Measurements from ENCODE around the gene NFX1.

Gene NFX1

DNA sequence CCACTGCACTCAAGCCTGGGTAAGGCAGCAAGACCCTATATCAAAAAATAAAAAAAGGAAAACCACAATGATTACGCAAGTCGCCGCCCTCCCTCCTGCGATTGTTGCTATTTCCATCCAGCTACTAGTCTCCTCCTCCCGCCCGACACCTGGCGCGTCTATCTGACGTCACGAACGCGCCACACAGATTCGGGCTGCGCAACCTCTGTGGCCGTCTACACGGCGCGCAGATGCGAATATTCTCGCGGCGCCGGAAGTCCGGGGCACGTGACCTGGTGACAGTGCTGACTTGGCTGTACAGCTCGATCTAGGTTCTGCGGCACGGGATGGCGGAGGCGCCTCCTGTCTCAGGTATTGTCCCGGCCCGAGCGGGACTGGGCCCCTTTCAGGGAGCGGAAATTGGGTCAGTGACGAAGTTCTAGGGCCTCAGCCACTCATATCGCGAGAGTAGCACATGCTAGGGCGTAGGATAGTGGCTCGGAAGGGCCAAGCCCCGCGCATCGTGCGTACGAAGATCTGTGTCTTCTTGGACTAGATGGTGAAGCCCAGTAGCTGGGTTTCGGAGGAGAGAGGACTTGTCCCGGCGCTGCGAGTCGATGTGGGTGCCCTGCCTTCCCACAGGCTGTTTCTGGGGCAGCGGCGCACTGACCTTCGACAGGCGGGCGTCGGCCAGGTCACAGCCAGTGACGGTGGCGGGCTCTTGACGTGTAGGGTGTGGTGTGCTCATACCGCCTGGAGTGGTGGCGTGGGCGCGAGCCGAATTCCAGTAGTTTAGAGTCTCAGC lies at the start of gene NFX1:
Gene NFX1, plus strand, starts transcription at position 270 of the 784 bp plus-strand sequence. Its CDS starts 57 bp downstream, at position 327.
- DNase-seq: peak; percentile 95

DNA sequence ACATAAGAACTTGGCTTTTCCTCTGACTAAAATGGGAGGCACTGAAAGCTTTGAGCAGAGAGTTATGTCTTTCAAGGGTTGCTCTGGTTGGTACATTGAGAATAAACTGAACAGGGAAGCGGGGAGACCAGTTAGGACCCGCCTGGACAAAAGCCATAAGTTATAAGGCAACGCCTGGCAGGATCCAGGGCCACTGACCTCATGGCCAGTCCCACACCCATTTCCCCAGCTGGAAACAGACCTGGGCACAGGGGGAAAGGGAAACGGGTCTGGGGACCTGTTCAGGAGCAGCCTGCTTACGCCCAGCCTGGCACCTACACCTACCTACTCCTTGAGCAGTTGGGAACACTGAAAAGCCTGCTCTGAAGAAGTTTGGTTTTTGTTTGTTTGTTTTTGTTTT lies 49.0 kb upstream of the NFX1 start:
- no peak for DNase-seq

DNA sequence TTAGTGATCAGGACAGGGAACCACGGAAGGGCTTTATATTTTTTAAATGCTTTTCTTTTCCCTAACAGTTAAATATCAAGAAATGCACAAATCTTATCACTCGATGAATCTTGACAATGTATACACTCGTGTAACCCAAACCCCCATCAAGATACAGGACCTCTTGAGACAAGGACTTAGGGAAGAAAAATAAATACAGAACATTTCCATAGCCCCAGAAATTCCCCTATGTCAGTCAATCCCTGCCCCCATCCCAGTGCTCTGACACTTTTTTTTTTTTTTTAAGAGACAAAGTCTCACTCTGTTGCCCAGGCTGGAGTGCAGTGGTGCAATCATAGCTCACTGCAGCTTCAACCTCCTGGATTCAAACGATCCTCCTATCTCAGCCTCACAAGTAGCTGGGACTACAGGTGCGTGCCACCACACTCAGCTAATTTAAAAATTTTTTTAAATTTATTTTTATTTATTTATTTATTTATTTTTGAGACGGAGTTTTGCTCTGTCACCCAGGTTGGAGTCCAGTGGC lies 47.6 kb upstream of the NFX1 start:
- DNase-seq: no peak

DNA sequence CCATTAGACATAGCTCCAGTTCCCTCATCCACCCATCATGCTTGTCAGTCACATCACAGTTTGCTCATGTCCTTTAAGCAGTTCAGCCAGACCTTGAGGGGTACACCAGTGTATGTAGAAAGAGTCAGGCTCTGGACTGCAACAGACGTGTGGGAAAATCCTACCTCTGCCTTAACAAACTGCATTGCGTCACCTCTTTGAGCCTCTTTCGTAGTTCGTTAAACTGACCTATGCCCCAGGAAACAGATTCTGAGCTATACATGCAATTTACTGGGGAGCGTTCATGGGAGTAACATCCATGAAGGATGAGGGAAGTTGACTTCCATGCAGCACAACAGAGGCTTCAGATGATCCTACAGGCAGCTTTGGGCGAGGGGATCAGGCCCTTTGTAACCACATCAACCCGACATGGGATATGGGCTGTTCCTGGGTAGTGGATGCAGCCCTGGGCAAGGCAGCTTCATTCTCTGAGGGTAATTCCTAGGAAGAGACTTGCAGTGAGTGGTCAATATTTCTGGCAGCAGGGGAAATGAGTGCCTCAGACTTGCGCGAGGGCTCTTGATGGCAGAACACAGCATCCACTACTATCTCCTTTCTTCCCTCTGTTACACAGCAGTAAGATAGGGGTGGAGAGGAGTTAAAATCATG lies 46.1 kb upstream of the NFX1 start:
- no peak for DNase-seq

DNA sequence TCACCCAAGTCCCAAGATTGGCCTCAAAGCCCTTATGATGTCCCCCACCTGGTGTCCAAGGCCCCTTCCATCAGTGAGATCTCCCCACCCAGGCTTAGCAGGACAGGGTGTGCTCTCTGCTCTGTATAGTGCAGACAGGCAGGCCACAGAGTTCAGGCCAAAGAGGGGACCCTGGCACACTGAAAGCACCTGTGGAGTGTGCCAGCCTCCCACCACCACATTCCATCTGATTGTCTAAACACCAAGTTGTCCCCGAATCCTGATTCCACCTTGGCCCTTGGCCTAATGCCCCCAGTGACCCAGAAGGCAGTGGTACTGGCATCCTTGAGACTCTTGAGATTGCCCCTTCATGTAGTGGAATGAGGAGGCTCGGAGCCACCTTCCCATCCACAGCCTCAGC lies 45.0 kb upstream of the NFX1 start:
- no peak for DNase-seq

DNA sequence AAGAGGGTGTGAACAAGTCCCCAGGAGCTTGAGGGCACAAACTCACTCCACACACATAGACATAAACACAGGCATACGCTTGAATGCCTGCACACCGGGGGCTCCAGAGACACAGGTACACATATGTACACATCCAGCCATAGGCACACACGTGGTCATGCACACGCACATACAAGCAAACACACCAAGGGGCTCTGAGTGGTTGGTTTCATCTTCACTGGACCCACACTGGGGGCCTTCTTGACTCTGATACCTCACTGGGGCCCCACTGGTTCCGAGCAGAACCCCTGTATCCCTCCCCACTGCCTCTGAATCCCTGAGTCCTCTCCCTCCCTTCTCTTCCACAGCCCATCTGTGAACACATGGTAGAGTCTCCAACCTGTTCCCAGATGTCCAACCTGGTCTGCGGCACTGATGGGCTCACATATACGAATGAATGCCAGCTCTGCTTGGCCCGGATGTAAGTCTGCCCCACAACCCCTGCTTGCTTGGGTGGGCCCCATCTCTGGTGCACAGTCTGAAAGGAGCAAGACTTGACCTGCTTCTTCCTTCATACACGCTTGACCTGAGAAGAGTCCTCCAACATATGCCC lies 44.0 kb upstream of the NFX1 start:
- no peak for DNase-seq

DNA sequence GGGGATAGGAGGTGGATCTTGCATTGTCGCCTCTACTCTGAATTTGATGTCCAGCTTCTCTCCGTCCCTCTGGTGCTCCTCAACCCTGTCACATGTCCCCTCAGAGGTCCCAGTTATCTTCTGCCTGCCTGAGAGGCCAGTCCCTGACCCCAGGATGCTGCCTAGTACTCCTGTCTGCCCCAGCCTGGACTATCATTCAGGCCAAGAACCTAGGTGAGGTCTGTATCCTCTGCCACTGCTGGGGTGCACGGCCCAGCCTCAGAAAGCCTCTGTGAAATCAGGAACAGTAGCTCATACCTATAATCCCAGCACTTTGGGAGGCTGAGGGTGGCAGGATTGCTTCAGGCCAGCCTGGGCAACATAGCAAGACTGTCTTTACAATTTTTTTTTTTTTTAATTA lies 41.7 kb upstream of the NFX1 start:
- no peak for DNase-seq

DNA sequence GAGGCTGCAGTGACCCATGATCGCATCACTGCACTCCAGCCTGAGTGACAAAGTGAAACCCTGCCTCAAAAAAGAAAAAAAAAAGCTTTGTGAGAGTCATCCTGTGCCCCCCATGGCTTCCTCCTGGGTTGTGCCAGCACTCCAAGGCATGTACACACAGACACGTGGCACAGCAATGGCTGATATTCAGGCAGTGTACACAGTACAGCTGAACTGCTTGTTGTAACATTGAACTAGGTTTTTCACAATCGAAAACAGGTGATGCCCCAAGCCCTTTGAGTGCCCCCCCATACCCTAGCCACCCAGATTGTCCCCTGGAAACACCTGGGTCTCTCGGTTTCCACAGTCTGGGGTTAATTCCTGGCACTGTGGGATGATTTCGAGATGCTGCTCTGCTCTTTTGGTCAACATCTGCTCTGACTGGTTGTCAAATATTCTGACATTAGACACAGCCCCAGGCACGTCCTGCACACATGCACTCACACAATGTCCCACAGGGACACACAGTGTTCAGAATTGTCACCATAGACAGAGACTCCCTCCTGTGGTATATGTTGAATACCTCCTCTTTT lies 41.1 kb upstream of the NFX1 start:
- DNase-seq: no peak

DNA sequence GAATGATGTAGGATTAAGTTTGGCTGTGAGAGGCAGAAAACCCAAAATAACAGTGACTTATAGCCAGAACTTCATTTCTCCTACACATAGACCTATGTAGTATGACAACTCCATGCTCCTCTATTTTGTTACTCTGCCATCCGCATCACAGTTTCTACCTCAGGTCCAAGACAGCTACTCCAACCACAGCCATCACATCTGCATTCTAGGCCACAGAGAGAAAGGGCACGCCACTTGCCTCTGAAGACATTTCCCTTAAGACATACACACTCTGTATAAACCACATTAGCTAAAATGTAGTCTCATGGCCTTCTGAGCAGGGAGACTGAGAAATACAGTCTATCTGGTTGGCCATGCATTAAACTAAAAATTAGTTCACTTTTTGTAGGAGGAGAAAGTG lies 40.3 kb upstream of the NFX1 start:
- DNase-seq: no peak

DNA sequence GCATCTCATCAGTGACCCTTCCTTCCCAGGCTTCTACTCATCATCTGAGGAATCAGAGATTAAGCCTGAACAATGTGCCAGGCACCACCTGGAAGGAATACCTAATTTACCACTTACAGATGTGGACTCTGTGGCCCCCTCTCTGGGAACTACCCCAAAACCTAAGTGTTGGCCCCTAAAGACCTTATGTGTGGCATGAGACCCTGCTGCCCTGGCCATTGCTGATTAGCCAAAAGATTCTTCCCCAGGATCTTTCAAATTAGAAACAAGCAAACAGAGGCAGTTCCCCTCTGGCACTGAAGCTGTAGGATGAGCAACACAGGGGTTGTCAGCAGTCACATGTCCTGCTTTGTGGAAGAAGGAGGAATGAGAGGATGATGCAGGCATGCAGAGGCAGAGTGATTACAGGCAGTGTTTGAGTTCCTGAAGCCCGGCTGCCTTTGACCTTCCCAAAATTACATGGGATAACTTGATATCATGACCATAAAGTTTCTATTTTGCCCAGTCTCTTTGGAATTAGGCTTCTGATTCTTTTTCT lies 39.8 kb upstream of the NFX1 start:
- DNase-seq: no peak

DNA sequence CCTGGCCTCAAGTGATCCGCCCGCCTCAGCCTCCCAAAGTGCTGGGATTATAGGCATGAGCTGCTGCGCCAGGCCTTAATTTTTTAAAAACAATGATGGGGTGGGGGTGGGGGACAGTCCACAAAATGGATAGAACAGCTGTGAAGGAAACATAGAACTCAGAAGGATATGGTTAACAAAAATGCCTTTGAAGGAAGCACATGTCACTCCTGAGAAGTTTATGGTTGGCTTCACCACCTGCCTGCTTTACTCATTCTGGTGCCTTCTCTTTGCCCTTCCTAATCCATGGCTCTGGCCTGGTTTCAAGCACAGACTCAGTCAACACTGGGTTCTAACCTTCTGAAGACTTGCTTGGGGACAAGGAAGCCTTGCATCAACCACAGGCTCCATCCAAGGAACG lies 36.1 kb upstream of the NFX1 start:
- DNase-seq: no peak

DNA sequence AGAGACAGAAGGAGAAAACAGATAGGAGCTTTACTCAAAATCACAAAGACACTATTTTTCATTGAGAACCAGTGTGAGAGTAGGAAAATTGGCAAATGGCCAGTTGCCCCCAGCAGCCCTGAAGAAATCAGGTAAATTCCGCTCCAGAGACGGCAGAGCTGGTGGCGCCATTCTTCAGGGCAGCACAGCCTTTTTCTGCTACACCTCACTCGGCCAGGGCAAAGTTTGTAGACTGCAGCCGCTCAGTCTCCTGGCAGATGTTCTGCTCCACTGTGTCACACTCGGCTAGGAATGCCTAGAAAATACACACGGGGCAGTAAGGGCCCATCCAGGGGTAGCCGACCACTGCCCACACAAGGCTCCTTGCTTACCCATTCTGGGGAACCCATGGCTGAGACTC lies 35.3 kb upstream of the NFX1 start:
- no peak for DNase-seq

DNA sequence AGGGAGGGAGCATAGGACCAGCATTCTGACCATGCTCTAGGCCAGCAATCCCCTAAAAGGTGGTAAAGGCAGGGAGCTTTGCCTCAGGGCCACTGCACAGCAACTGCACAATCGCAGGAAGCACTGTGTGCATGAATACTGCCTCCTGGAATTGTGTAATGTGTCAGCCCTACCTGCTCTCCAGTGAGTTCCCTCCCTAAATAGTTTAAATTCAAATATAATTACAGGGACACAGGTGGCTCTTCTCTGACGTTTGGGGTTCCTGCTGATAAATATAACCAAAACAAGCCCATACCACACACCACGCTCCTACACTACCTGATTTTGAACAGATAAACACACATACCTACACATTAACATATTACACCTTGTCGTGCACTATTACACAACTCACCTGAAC lies 34.8 kb upstream of the NFX1 start:
- DNase-seq: no peak

DNA sequence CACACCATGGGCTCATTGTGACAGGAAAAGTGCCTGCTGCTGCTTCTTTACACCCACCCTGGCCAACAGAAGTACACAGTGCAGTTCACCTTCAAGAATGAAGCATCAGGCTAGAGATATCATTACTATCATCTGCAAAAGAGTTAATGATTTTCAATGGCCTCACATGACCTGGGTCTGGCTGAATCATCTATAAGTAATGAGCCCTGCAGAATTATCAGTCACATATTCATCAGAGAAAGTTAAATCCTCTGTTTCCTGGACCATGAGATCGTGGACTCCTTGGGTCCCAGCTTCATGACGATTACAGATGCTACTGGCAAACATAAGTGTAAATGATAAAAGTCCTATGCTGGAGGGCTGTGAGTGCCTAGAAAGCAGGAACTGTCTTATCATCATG lies 34.1 kb upstream of the NFX1 start:
- no peak for DNase-seq

DNA sequence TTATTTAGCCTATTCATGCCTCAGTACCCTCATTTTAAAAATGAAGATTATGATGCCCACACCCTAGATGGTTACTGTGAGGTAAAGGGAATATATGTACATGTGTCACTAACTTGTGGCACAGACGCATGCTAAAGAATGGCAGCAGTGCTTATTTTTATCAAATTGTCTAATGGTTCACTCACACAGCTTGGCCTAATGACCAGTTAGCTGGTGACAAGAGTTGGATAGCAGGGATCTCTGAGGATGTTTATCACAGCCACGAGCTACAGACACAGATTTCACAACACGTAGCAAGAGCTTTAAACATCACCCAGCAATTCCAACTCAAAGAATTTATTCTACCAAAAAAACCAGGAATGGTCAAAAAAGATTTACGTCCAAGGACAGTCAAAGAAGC lies 33.0 kb upstream of the NFX1 start:
- no peak for DNase-seq

DNA sequence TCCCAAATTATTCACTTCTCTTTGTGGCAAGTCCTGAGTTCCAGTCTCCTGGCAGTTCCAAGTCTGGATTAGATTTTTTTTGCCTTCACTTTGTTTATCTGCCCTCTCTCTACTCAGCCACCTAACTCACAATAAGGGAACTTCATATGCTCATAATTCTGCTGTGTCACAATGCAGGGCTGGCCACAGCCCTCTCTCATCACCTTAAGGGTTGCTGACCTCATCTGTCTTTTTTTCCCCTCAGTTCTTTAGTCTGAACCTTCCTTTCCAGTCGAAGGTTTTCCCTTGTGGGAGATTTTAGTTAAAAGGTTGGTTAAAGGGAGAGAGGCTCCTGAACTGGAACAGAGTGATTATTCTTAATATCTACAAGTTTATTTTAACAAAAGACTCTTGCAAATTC lies 29.9 kb upstream of the NFX1 start:
- no peak for DNase-seq

DNA sequence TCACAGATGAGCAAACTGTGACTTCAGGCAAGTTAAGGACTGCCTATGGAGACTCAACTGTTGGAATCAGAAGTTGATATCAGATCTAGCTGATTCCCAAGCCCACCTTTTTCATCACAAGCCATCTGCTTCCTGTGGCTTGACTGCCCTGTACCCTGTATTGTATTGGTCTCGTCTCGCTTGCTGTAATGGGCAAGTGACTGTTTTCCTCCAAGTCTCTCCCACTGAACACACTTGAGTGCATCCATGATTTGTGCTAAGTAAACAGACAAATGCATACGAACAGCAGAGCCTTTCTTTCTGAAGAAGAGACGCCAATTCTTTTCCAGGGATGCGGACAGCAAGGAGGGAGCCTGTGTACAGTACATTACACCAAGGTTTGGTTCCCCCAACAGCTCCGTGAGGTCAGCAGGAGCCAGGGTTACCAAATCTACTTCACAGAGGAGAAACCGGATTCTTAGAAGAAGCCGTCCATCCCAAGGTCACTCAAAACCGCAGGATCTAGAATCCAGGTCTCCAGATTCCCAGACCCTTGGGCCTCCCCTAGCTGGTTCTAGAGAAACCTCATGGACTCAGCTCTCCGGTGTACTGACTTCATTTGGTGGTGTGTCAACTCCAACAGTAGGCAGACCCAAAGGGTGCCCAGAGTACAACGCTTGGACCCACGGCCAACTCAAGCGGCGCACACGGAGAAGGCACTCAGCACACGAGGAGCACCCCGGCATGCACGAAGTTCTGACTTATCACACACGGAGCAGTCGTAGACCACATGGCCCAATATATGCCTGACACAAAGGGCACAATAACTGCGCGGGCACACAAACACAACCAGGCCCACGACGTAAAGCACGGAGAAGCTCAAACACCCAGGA lies 26.9 kb upstream of the NFX1 start:
- no peak for DNase-seq

DNA sequence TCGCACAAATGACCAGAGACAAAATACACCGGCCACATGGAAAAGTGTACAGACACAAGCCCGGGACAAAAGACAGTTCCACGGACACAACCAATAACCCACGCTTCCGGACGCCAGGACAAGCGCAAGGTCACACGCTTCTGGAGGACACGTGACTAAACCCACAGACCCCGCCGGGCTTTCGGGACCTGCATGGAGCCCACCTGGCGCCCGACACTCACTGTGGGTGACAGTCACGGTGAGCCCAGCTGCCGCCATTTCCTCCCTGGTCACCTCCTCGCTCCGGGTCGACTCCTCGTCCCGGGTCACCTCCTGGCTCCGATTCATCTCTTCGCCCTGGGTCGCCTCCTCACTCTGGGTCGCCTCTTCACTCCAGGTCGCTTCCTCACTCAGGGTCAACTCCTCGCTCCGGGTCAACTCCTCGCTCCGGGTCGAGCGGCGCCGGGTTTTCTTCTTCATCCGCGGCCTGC lies 26.3 kb upstream of the NFX1 start:
- no peak for DNase-seq

DNA sequence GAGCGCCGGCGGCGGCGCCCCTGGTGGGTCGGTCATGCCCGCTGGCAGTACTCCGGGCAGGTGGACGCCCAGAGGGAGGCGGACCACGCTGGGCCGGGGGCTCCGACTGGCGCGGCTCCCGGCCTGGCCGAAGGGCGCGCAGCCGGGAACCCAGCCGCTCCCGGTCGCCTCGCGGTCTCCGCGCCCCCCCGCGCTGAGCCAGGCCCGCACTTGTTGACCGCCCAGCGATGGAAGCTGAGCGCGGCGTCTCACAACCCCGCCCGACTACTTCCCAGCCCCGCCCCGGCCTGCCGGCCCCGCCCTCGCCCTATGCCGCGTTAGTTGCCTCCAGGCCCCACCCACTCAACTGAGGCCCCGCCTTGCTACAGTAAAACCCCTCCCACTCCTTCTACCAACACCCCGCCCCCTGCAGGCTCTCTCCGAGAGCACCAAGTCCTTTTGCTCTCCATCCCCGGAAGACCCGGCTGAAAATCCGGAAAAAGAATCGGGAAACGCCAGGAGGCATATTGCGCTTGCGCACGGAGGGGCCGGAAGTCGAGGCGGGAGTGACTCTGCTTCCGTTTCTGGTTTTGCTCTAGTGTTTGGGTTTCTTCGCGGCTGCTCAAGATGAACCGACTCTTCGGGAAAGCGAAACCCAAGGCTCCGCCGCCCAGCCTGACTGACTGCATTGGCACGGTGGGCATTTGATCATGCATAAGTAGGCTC lies 25.7 kb upstream of the NFX1 start, which contains the start of the genes BAG1 and CHMP5:
Gene BAG1, minus strand, starts transcription at position 236 of the 705 bp plus-strand sequence.
Gene CHMP5, plus strand, starts transcription at position 577 of the 705 bp plus-strand sequence. Its CDS starts 30 bp downstream, at position 607.
- peak; percentile 97 for DNase-seq

DNA sequence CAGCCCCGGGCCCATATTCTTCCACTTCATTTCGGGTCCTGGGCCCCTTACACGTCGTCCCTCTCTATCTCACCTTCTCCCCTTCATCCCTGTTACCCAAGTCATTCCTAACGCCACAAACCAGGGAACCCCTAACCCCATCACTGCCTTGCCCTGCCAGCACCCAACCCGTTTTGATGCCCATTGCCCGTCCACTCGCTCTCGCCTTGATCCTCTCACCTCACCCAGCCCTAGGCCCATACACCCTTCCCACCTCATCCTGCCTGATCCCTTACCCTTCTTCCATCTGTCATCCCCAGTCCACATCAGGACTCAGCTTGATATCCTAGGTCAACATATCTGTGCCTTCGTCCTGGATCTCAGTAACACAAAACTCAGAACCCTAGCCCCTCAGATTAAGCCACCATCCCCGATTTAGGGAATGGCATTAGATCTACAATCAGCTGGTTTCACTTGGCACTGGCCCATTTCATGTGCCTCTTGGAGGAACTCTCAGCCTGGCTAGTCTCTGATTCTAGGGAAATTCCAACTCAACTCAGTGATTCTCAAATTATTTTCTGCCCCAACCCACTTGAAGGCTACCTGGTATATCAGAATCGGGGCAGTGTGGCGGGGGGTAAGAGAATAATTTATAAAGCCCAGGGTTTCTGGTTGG lies 25.0 kb upstream of the NFX1 start:
- no peak for DNase-seq

Measured in NCI-H774 (cell line).